Activated CD4-positive, alpha-beta T cell treated with anti-CD3 and anti-CD28 coated beads, Interleukin-2, amount 50 U/mL, for 4 hours (primary cell): Measurements from ENCODE around the gene HACD2.

Source experiments
- DNase-seq, 2 experiments: peaks; one replicate each; pipeline ENCODE4 v3.0.0-alpha.2; 2020

The HACD2 gene

DNA sequence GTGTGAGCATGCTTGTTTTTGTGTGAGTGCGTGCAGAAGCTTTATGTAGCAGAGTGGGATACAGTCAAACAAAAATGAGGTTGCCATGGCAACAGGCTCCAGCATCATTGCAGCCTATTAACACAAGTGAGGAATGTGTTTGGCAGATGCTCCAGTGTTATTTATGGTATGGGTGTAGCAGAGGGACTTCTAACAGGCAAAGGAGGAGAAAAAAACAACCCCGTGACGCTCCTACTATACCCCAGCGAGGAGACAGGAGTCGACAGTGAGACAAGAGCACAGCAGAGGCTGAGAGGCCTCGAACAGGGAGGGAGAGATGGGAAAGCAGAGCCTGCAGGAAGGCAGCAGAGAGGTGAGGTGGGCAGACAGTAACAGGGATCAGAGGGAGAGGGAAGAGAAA is 140.8 kb downstream of the HACD2 start:
- no peak for DNase-seq

DNA sequence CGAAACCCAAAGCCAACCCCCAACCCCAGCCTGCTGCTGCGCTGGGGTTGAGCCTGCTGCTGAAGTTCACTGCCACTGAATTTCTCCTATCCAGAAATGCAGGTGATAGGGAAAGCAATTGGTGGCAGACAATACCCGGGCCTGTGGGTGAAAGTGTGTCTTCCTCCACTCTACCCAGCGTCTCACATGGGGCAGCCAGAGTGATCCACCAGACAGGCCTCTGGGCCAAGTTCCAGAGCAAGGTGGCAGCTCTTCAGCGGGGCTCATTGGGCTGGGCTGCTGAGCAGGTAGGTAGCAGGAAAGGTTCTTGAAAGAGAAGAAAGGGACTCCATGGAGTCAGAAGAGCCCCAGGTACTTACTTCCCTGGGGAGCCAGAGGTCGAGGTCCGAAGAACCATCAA is 141.9 kb downstream of the HACD2 start:
- DNase-seq = no peak

DNA sequence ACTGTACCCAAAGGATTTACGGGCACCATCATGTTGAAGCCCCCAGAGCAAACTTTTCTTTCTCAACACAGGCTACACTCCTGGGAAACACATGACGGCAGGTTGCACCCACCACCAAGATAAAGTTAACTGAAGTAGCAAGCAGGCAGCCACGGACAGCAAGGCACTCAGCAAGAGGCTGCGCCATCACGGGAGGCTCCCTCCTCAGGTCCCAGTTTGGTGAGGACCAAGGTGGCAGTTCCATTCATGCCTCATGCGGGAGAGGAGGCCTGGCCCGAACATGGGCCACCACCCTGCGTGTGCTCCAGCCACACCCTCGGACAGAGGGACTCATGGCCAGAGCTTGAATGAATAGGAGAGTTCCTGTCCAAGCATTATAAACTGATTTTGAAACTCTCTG is 142.7 kb downstream of the HACD2 start:
- DNase-seq = no peak
